ENCODE data around the gene REN. TPM values are rescaled to one million over a fixed set of nuclear protein-coding genes. Genes with fewer than 3 reads are reported as not detected.

The REN gene
- total and polyA plus RNA-seq, 9 of the 15 experiments (the other 6 are each of a cell fraction or from before 2014, with no cell fraction given): 1.7 to 9.9 (median 3.1) TPM

GRCh38 chr1:204106825-204107224, 59.3 kb downstream of the REN start (continued):
- TF ChIP-seq AFF4 (CRISPR knock-in tag; IDR thresholded peaks at IDR 0.05): no peak
- no peak for TF ChIP-seq CHAMP1 (IDR thresholded peaks at IDR 0.05)
- peak; percentile 83 for TF ChIP-seq ZFP36 (IDR thresholded peaks at IDR 0.05; ENCODE audit: low read depth, low read length, partially characterized antibody)
- TF ChIP-seq RBM14 (IDR thresholded peaks at IDR 0.05; ENCODE audit: borderline replicate concordance, insufficient read depth, low read depth, low read length): no peak
- no peak for TF ChIP-seq PHF21A (IDR thresholded peaks at IDR 0.05; ENCODE audit: borderline replicate concordance, low read depth)
- no peak for TF ChIP-seq ZBTB17 (CRISPR knock-in tag; IDR thresholded peaks at IDR 0.05)
- no peak for TF ChIP-seq ZNF408 (CRISPR knock-in tag; IDR thresholded peaks at IDR 0.05; ENCODE audit: low read depth)
- no peak for TF ChIP-seq FOXP4 (CRISPR knock-in tag; IDR thresholded peaks at IDR 0.05; ENCODE audit: borderline replicate concordance)
- TF ChIP-seq ZNF165 (CRISPR knock-in tag; IDR thresholded peaks at IDR 0.05; ENCODE audit: borderline replicate concordance): no peak
- TF ChIP-seq SMARCA5 (IDR thresholded peaks at IDR 0.05): peak; percentile 56; the same call in 1 of the 2 replicates
- TF ChIP-seq NRF1 (conservative IDR thresholded peaks at IDR 0.05 in 1 of 2, IDR thresholded peaks at IDR 0.05 in 1 of 2): no peak
- no peak for TF ChIP-seq GMEB1 (CRISPR knock-in tag; IDR thresholded peaks at IDR 0.05)
- peak; percentile 74 for TF ChIP-seq ADNP (tag; IDR thresholded peaks at IDR 0.05)
- peak; percentile 25 to 68; a peak in 3 of 4 replicates for TF ChIP-seq KDM1A (IDR thresholded peaks at IDR 0.05)

Measured in K562 (cell line).